HL-60/S4 (cell line): Measurements from ENCODE around the gene ARHGEF40.

ENCODE experiments used
- in situ Hi-C: fragments of 300-500 bp; cut with MboI; formaldehyde crosslinking; loops from 2 replicates; pipeline ENCODE4 v1.14.3; 2022; ENCODE audit warnings: low sequenced_read_pairs

Gene ARHGEF40

GRCh38 chr14:21096438-21096837 is 26.3 kb downstream of the ARHGEF40 start:
- in situ Hi-C loops: no loop called here

GRCh38 chr14:21096978-21097635 is 27.0 kb downstream of the ARHGEF40 start:
- in situ Hi-C loops: no loop called here

GRCh38 chr14:21097636-21098075 is 27.6 kb downstream of the ARHGEF40 start:
- in situ Hi-C loops: no loop called here

GRCh38 chr14:21098076-21098891 is 28.2 kb downstream of the ARHGEF40 start, which contains the start of gene ZNF219:
TSS of gene ZNF219 (minus strand) at chr14:21098655. CDS start at chr14:21093591, 5,064 bp downstream.
- in situ Hi-C loops: no loop called here

- in situ Hi-C loops: no loop called here
These were observed 28.9 kb downstream of the ARHGEF40 start for GRCh38 chr14:21098892-21099595.

- in situ Hi-C loops: no loop called here
These were observed 29.5 kb downstream of the ARHGEF40 start for GRCh38 chr14:21099596-21099985.

- in situ Hi-C loops: loop anchor here (5.0 kb wide), 1 partner anchor 34 kb away; no protein-coding TSS in a partner anchor
These were observed 30.8 kb downstream of the ARHGEF40 start, which contains the start of gene TMEM253 for GRCh38 chr14:21100931-21101330. TSS of gene TMEM253 (plus strand) at chr14:21101066. CDS start at chr14:21101344, 278 bp downstream.

- in situ Hi-C loops: loop anchor here (5.0 kb wide), 1 partner anchor 35 kb away; no protein-coding TSS in a partner anchor
These were observed 31.8 kb downstream of the ARHGEF40 start for GRCh38 chr14:21101802-21102413.

GRCh38 chr14:21102521-21103410 is 32.7 kb downstream of the ARHGEF40 start:
- in situ Hi-C loops: loop anchor here (5.0 kb wide), 1 partner anchor 35 kb away; no protein-coding TSS in a partner anchor

GRCh38 chr14:21103411-21103709 is 33.3 kb downstream of the ARHGEF40 start:
- in situ Hi-C loops: loop anchor here (5.0 kb wide), 1 partner anchor 36 kb away; no protein-coding TSS in a partner anchor

GRCh38 chr14:21103710-21104447 is 33.8 kb downstream of the ARHGEF40 start:
- in situ Hi-C loops: loop anchor here (5.0 kb wide), 1 partner anchor 37 kb away; no protein-coding TSS in a partner anchor

GRCh38 chr14:21104448-21105060 is 34.5 kb downstream of the ARHGEF40 start:
- in situ Hi-C loops: loop anchor here (5.0 kb wide), 1 partner anchor 37 kb away; no protein-coding TSS in a partner anchor

- in situ Hi-C loops: no loop called here
These were observed 35.0 kb downstream of the ARHGEF40 start for GRCh38 chr14:21105095-21105494.

GRCh38 chr14:21106176-21106497 is 36.0 kb downstream of the ARHGEF40 start:
- in situ Hi-C loops: no loop called here

GRCh38 chr14:21106498-21107282 is 36.6 kb downstream of the ARHGEF40 start:
- in situ Hi-C loops: no loop called here

GRCh38 chr14:21107283-21107800 is 37.2 kb downstream of the ARHGEF40 start:
- in situ Hi-C loops: no loop called here

GRCh38 chr14:21108791-21109190 is 38.7 kb downstream of the ARHGEF40 start:
- in situ Hi-C loops: no loop called here
